HEK293 (cell line): ENCODE results near the gene MIB2.

ENCODE experiments used
- CTCF ChIA-PET: fragments of 350-600 bp; formaldehyde crosslinking; extraction: SDS; loops from one replicate; lab custom pipeline; 2021; ENCODE audit warnings: antibody characterized with exemption; lab: Yijun Ruan, JAX
- POLR2A ChIA-PET: fragments of 300-600 bp; formaldehyde crosslinking; extraction: SDS; loops from one replicate; lab custom pipeline; 2020; ENCODE audit warnings: antibody characterized with exemption, inconsistent platforms; lab: Yijun Ruan, JAX
- H3K27ac ChIP-seq: fragments of 200-500 bp; sonication (Bioruptor generic); 2 replicates; pipeline ENCODE4 v1.5.1; 2014; ENCODE audit warnings: low read depth, low read length, control low read depth, inconsistent platforms; ENCODE audit errors: extremely low read depth
- H3K36me3 ChIP-seq, 2 experiments: fragments of 200-500 bp in 1 of 2; sonication (Bioruptor generic) in 1 of 2; 1 replicate in 1 of 2; 2 replicates in 1 of 2; pipeline ENCODE4 v1.5.1; 2014 to 2017; ENCODE audit warnings: inconsistent platforms in 2 of 2, low read length in 2 of 2; ENCODE audit not compliant: control insufficient read depth in 2 of 2, insufficient read depth in 1 of 2
- H3K4me1 ChIP-seq: fragments of 200-500 bp; sonication (Bioruptor generic); 2 replicates; pipeline ENCODE4 v1.5.1; 2014; ENCODE audit warnings: mild to moderate bottlenecking, low read length, inconsistent platforms; ENCODE audit not compliant: control insufficient read depth, insufficient read depth
- H3K4me3 ChIP-seq: 2 replicates; pipeline ENCODE4 v1.5.1; 2011; ENCODE audit warnings: low read depth, mild to moderate bottlenecking, control low read depth, low read length, moderate library complexity
- H3K9me3 ChIP-seq: fragments of 200-500 bp; sonication (Bioruptor generic); 2 replicates; pipeline ENCODE4 v1.5.1; 2014; ENCODE audit warnings: low read depth, low read length, inconsistent platforms; ENCODE audit not compliant: control insufficient read depth, insufficient read depth
- AEBP2 ChIP-seq: fragments of 450-650 bp; formaldehyde crosslinking; IDR thresholded peaks from 2 replicates; pipeline ENCODE4 v1.5.1; 2016; ENCODE audit warnings: missing biosample characterization, missing genetic modification characterization, borderline replicate concordance
- ATF2 ChIP-seq: fragments of 450-650 bp; formaldehyde crosslinking; IDR thresholded peaks from 2 replicates; pipeline ENCODE4 v1.5.1; 2016; ENCODE audit warnings: missing biosample characterization, missing genetic modification characterization, low read depth
- BCL11B ChIP-seq: fragments of 450-650 bp; formaldehyde crosslinking; IDR thresholded peaks from 2 replicates; pipeline ENCODE4 v1.5.1; 2016; ENCODE audit warnings: low read depth, missing biosample characterization, missing genetic modification characterization
- GLIS2 ChIP-seq: fragments of 450-650 bp; formaldehyde crosslinking; IDR thresholded peaks from 2 replicates; pipeline ENCODE4 v1.5.1; 2016; ENCODE audit warnings: missing biosample characterization, missing genetic modification characterization
- KLF8 ChIP-seq: fragments of 450-650 bp; formaldehyde crosslinking; IDR thresholded peaks from 2 replicates; pipeline ENCODE4 v1.5.1; 2016; ENCODE audit warnings: missing biosample characterization, missing genetic modification characterization
- MEIS1 ChIP-seq: sonication (generic); formaldehyde crosslinking; IDR thresholded peaks from 2 replicates; pipeline ENCODE4 v1.8.1; 2022; ENCODE audit warnings: missing genetic modification reagents, mild to moderate bottlenecking, borderline replicate concordance
- SCRT2 ChIP-seq: fragments of 450-650 bp; formaldehyde crosslinking; IDR thresholded peaks from 2 replicates; pipeline ENCODE4 v1.5.1; 2016; ENCODE audit warnings: missing biosample characterization, missing genetic modification characterization
- ZBTB17 ChIP-seq: fragments of 450-650 bp; formaldehyde crosslinking; IDR thresholded peaks from 2 replicates; pipeline ENCODE4 v1.5.1; 2016; ENCODE audit warnings: missing biosample characterization, missing genetic modification characterization
- ZBTB21 ChIP-seq: fragments of 450-650 bp; formaldehyde crosslinking; IDR thresholded peaks from 2 replicates; pipeline ENCODE4 v1.5.1; 2017; ENCODE audit warnings: missing biosample characterization, missing genetic modification characterization
- ZFHX2 ChIP-seq: fragments of 450-650 bp; formaldehyde crosslinking; conservative IDR thresholded peaks from 2 replicates; pipeline ENCODE4 v1.5.1; 2016; ENCODE audit warnings: missing biosample characterization, missing genetic modification characterization
- ZNF138 ChIP-seq: fragments of 450-650 bp; formaldehyde crosslinking; IDR thresholded peaks from 2 replicates; pipeline ENCODE4 v1.5.1; 2016; ENCODE audit warnings: missing biosample characterization, missing genetic modification characterization, borderline replicate concordance
- ZNF155 ChIP-seq: fragments of 450-650 bp; formaldehyde crosslinking; IDR thresholded peaks from 2 replicates; pipeline ENCODE4 v1.5.1; 2016; ENCODE audit warnings: missing biosample characterization, missing genetic modification characterization
- ZNF239 ChIP-seq: fragments of 450-650 bp; formaldehyde crosslinking; IDR thresholded peaks from 2 replicates; pipeline ENCODE4 v1.5.1; 2016; ENCODE audit warnings: missing biosample characterization, missing genetic modification characterization
- ZNF354C ChIP-seq: fragments of 450-650 bp; formaldehyde crosslinking; IDR thresholded peaks from 2 replicates; pipeline ENCODE4 v1.5.1; 2016; ENCODE audit warnings: missing biosample characterization, missing genetic modification characterization, low read depth, borderline replicate concordance
- ZNF366 ChIP-seq: fragments of 450-650 bp; formaldehyde crosslinking; conservative IDR thresholded peaks from 2 replicates; pipeline ENCODE4 v1.5.1; 2016; ENCODE audit warnings: missing biosample characterization, missing genetic modification characterization
- ZNF473 ChIP-seq: fragments of 450-650 bp; formaldehyde crosslinking; IDR thresholded peaks from 2 replicates; pipeline ENCODE4 v1.5.1; 2017; ENCODE audit warnings: missing biosample characterization, missing genetic modification characterization
- ZNF530 ChIP-seq: fragments of 450-650 bp; formaldehyde crosslinking; IDR thresholded peaks from 2 replicates; pipeline ENCODE4 v1.5.1; 2016; ENCODE audit warnings: low read depth, missing biosample characterization, missing genetic modification characterization
- ZNF600 ChIP-seq: fragments of 450-650 bp; formaldehyde crosslinking; IDR thresholded peaks from 2 replicates; pipeline ENCODE4 v1.5.1; 2016; ENCODE audit warnings: missing biosample characterization, missing genetic modification characterization
- ZNF629 ChIP-seq: fragments of 450-650 bp; formaldehyde crosslinking; IDR thresholded peaks from 2 replicates; pipeline ENCODE4 v1.5.1; 2017; ENCODE audit warnings: missing biosample characterization, missing genetic modification characterization
- ZNF664 ChIP-seq: fragments of 450-650 bp; formaldehyde crosslinking; IDR thresholded peaks from 2 replicates; pipeline ENCODE4 v1.5.1; 2016; ENCODE audit warnings: missing biosample characterization, missing genetic modification characterization
- TF ChIP-seq, protein P1 (sequence below): fragments of 450-650 bp; formaldehyde crosslinking; optimal IDR thresholded peaks from 2 replicates; pipeline ENCODE3; 2016; ENCODE audit warnings: missing biosample characterization, mild to moderate bottlenecking, missing genetic modification characterization

Gene MIB2

GRCh38 chr1:1600861-1601563, 14.3 kb upstream of the MIB2 start:
- ChIA-PET POLR2A (interaction anchor here (1.4 to 2.6 kb wide), 2 partner anchors 11 to 13 kb away, joined by 4 to 17 read pairs; partner anchors contain the start of gene MIB2), CTCF (interaction anchor here (0.6 kb wide), 1 partner anchor 256 kb away, joined by 3 read pairs; no protein-coding TSS in a partner anchor)
- Histone ChIP-seq H3K9me3 (no peaks in the 10 kb centered on the region), H3K27ac (no peak overlapping the region), H3K36me3 (no peaks in the 10 kb centered on the region), H3K4me1 (peaks cover 6% of the 10 kb centered on the region; the same call in 1 of the 2 replicates), H3K4me3 (no peak overlapping the region)
- TF ChIP-seq ZNF138 (tag by site-specific recombination) (no peak), GLIS2 (peak; percentile 39), ZNF629 (tag by site-specific recombination) (no peak), ZFHX2 (tag by site-specific recombination) (0 out of 2 replicates have a peak, but pooled peaks have one; percentile 3), ATF2 (no peak), ZBTB17 (tag by site-specific recombination) (no peak), SCRT2 (tag by site-specific recombination) (no peak)

DNA sequence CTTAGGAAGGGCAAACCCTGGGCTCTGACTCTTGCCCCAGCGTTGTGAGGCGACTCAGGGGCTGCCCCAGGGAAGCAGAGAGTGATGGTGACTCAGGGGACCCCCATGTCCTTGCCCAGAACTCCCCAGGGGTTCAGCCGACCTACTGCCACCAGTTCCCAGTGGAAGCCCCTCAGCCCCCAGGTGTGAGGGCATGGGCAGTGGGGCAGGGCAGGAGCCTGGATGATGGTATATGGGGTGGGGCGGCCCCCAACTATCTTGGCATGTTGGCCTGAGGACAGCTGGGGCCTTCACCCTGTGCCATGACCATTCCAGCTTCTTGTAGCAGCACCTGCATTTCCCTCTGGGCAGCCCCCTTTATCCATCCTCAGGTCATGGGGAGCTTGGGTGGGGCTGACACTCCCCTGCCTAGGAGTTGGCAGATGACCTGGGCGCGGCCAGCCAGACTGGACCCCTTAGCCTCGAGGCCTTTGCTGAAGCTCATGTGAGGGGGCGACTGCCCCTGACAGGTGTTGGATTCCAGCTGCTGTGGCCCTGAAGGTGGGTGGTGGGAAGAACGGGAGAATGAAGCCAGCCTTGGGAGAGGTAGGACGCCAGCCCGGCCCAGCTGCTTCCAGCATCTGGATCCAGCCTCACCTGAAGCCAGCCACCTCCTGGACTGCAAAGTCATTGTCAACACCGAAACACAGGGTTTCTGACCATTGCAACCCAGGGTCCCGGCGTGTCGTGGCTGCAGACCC, 13.6 kb upstream of the MIB2 start:
- POLR2A ChIA-PET, result interaction anchor here (1.4 to 2.6 kb wide), 2 partner anchors 10 to 13 kb away, joined by 4 to 17 read pairs; partner anchors contain the start of gene MIB2
- H3K27ac ChIP-seq, result no peak overlapping the region
- no peaks in the 10 kb centered on the region for H3K9me3 ChIP-seq
- no peak for TF ChIP-seq ZNF239
- TF ChIP-seq ZNF354C, result no peak
- no peak for TF ChIP-seq ZNF664 (tag by site-specific recombination)
- 0 out of 2 replicates have a peak, but pooled peaks have one; percentile 32 for TF ChIP-seq ZNF600 (tag by site-specific recombination)
- TF ChIP-seq KLF8 (tag by site-specific recombination), result peak; percentile 7; the same call in 1 of the 2 replicates
- no peak for TF ChIP-seq ZNF155 (tag by site-specific recombination)
- no peak for TF ChIP-seq ZBTB21 (tag by site-specific recombination)
- no peak for TF ChIP-seq MEIS1 (CRISPR knock-in tag)
- TF ChIP-seq, protein P1, sequence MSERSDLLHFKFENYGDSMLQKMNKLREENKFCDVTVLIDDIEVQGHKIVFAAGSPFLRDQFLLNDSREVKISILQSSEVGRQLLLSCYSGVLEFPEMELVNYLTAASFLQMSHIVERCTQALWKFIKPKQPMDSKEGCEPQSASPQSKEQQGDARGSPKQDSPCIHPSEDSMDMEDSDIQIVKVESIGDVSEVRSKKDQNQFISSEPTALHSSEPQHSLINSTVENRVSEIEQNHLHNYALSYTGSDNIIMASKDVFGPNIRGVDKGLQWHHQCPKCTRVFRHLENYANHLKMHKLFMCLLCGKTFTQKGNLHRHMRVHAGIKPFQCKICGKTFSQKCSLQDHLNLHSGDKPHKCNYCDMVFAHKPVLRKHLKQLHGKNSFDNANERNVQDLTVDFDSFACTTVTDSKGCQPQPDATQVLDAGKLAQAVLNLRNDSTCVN (tag by site-specific recombination), result no peak
- no peak for TF ChIP-seq BCL11B (tag by site-specific recombination)
- TF ChIP-seq ZNF473, result no peak
- TF ChIP-seq AEBP2 (tag by site-specific recombination), result no peak
- no peak for TF ChIP-seq ZNF530 (tag by site-specific recombination)
- TF ChIP-seq ZNF366, result no peak
- TF ChIP-seq, all 188 proteins: peak for 2
- CTCF ChIA-PET, result interaction anchor here (0.6 kb wide), 1 partner anchor 257 kb away, joined by 3 read pairs; no protein-coding TSS in a partner anchor
- Histone ChIP-seq H3K36me3 (no peaks in the 10 kb centered on the region), H3K4me1 (peaks cover 6% of the 10 kb centered on the region; the same call in 1 of the 2 replicates), H3K4me3 (no peak overlapping the region)
